GM21367 (cell line): ENCODE measurements around the gene TUBA3E.
"Not testable (repeated sequence)": the region's sequence is repeated elsewhere in the genome, so short reads cannot be mapped to it uniquely, and the experiment has no call there.

Experiments used
- ATAC-seq: cut with Tn5 transposase; IDR thresholded peaks from one replicate; pipeline ENCODE4 v1.9.1; 2021; ENCODE audit not compliant: unreplicated experiment

The TUBA3E gene

GRCh38 chr2:130198343-130198742, at the start of gene TUBA3E:
Gene TUBA3E, minus strand, starts transcription at chr2:130198439. Its CDS starts 79 bp downstream, at chr2:130198360.
- ATAC-seq, result no peak

- ATAC-seq, result no peak
Observed at GRCh38 chr2:130246430-130246829, 48.2 kb upstream of the TUBA3E start.

GRCh38 chr2:130245976-130246375, 47.7 kb upstream of the TUBA3E start:
- ATAC-seq, result no peak

- ATAC-seq, result no peak
Observed at GRCh38 chr2:130243359-130243758, 45.1 kb upstream of the TUBA3E start.

- ATAC-seq, result no peak
Observed at GRCh38 chr2:130241041-130241707, 42.9 kb upstream of the TUBA3E start.

- ATAC-seq, result not testable (repeated sequence)
Observed at GRCh38 chr2:130239581-130239980, 41.3 kb upstream of the TUBA3E start.

- not testable (repeated sequence) for ATAC-seq
Observed at GRCh38 chr2:130233066-130233465, 34.8 kb upstream of the TUBA3E start.

GRCh38 chr2:130231656-130232055, 33.4 kb upstream of the TUBA3E start:
- ATAC-seq, result no peak

GRCh38 chr2:130230907-130231306, 32.7 kb upstream of the TUBA3E start:
- ATAC-seq, result not testable (repeated sequence)

GRCh38 chr2:130230376-130230775, 32.1 kb upstream of the TUBA3E start:
- not testable (repeated sequence) for ATAC-seq

GRCh38 chr2:130229161-130229510, 30.9 kb upstream of the TUBA3E start:
- ATAC-seq, result not testable (repeated sequence)

GRCh38 chr2:130228467-130229160, 30.4 kb upstream of the TUBA3E start:
- not testable (repeated sequence) for ATAC-seq

- ATAC-seq, result not testable (repeated sequence)
Observed at GRCh38 chr2:130228005-130228404, 29.8 kb upstream of the TUBA3E start.

GRCh38 chr2:130222523-130222922, 24.3 kb upstream of the TUBA3E start:
- peak; percentile 80 for ATAC-seq

GRCh38 chr2:130220505-130220904, 22.3 kb upstream of the TUBA3E start:
- not testable (repeated sequence) for ATAC-seq

- ATAC-seq, result not testable (repeated sequence)
Observed at GRCh38 chr2:130219147-130219546, 20.9 kb upstream of the TUBA3E start.

- not testable (repeated sequence) for ATAC-seq
Observed at GRCh38 chr2:130207051-130207450, 8.8 kb upstream of the TUBA3E start.

- ATAC-seq, result not testable (repeated sequence)
Observed at GRCh38 chr2:130203150-130203549, 4.9 kb upstream of the TUBA3E start.

- not testable (repeated sequence) for ATAC-seq
Observed at GRCh38 chr2:130202518-130202917, 4.3 kb upstream of the TUBA3E start.

- ATAC-seq, result not testable (repeated sequence)
Observed at GRCh38 chr2:130196052-130196451, 2.2 kb downstream of the TUBA3E start.

GRCh38 chr2:130195089-130195635, 3.1 kb downstream of the TUBA3E start:
- not testable (repeated sequence) for ATAC-seq

GRCh38 chr2:130193824-130194223, 4.4 kb downstream of the TUBA3E start:
- ATAC-seq, result not testable (repeated sequence)
